ENCODE measurements around the gene SLC25A4. TPM values are rescaled to one million over a fixed set of nuclear protein-coding genes. Genes with fewer than 3 reads are reported as not detected.

The SLC25A4 gene
- total RNA-seq, 6 experiments from 2014 or later, result 24.1 to 36.7 (median 27.0) TPM

- no peaks in the 10 kb centered on the region for H3K27me3 ChIP-seq
- H3K36me3 ChIP-seq, result peaks cover 0 to 18% (median 0%) of the 10 kb centered on the region in 4 donors
- no peaks in the 10 kb centered on the region for H3K9me3 ChIP-seq
- no peak overlapping the region for H3K27ac ChIP-seq
- DNase-seq (no peak), ATAC-seq (no peak)
- no peak for TF ChIP-seq POLR2A (IDR thresholded peaks at IDR 0.05)
- no peak for TF ChIP-seq CTCF (IDR thresholded peaks at IDR 0.05)
- peaks cover 0 to 19% (median 3%) of the 10 kb centered on the region in 4 donors for H3K4me1 ChIP-seq
- intact Hi-C loops (cut with DNase I), result no loop called here
- H3K4me3 ChIP-seq, result no peak overlapping the region
- WGBS (ENCODE audit: insufficient coverage, low coverage, low lambda C conversion rate, missing lambda C conversion rate), result 92% methylated on average over 12 of the region's 16 CpGs
These were observed 1.7 kb downstream of the SLC25A4 start for GRCh38 chr4:185144601-185145240.

GRCh38 chr4:185145572-185145971 lies 2.5 kb downstream of the SLC25A4 start:
- H3K27ac ChIP-seq, result no peak overlapping the region
- H3K36me3 ChIP-seq, result peaks cover 0 to 18% (median 0%) of the 10 kb centered on the region in 4 donors
- H3K4me3 ChIP-seq, result no peak overlapping the region
- peaks cover 0 to 19% (median 3%) of the 10 kb centered on the region in 4 donors for H3K4me1 ChIP-seq
- H3K27me3 ChIP-seq, result no peaks in the 10 kb centered on the region
- no peaks in the 10 kb centered on the region for H3K9me3 ChIP-seq
- peak in 1 of 3 donors; percentile 54 for DNase-seq
- TF ChIP-seq POLR2A (IDR thresholded peaks at IDR 0.05), result no peak
- no peak for TF ChIP-seq CTCF (IDR thresholded peaks at IDR 0.05)
- WGBS (ENCODE audit: insufficient coverage, low coverage, low lambda C conversion rate, missing lambda C conversion rate), result 77% methylated on average over 9 of the region's 13 CpGs
- intact Hi-C loops (cut with DNase I), result no loop called here
- no peak for ATAC-seq

- TF ChIP-seq CTCF (IDR thresholded peaks at IDR 0.05), result no peak
- no peak for TF ChIP-seq POLR2A (IDR thresholded peaks at IDR 0.05)
- peaks cover 0 to 18% (median 2%) of the 10 kb centered on the region in 4 donors for H3K36me3 ChIP-seq
- H3K27me3 ChIP-seq, result no peaks in the 10 kb centered on the region
- no peak overlapping the region for H3K4me3 ChIP-seq
- DNase-seq (no peak), ATAC-seq (no peak)
- 85% methylated on average over 6 of the region's 12 CpGs for WGBS (ENCODE audit: insufficient coverage, low coverage, low lambda C conversion rate, missing lambda C conversion rate)
- H3K4me1 ChIP-seq, result no peaks in the 10 kb centered on the region
- intact Hi-C loops (cut with DNase I), result no loop called here
- H3K9me3 ChIP-seq, result no peaks in the 10 kb centered on the region
- H3K27ac ChIP-seq, result no peak overlapping the region
These were observed 6.3 kb downstream of the SLC25A4 start for GRCh38 chr4:185149392-185149791.

- WGBS (ENCODE audit: insufficient coverage, low coverage, low lambda C conversion rate, missing lambda C conversion rate), result 87% methylated on average over 1 of the region's 1 CpG
- TF ChIP-seq POLR2A (IDR thresholded peaks at IDR 0.05) (no peak), CTCF (IDR thresholded peaks at IDR 0.05) (no peak)
- H3K27ac ChIP-seq, result no peak overlapping the region
- intact Hi-C loops (cut with DNase I), result no loop called here
- H3K27me3 ChIP-seq, result no peaks in the 10 kb centered on the region
- no peak overlapping the region for H3K4me3 ChIP-seq
- DNase-seq, result no peak
- no peak for ATAC-seq
- no peaks in the 10 kb centered on the region for H3K9me3 ChIP-seq
- no peaks in the 10 kb centered on the region for H3K4me1 ChIP-seq
- H3K36me3 ChIP-seq, result peaks cover 0 to 18% (median 2%) of the 10 kb centered on the region in 4 donors
These were observed 8.2 kb downstream of the SLC25A4 start for GRCh38 chr4:185151296-185151695.

Measured in right lobe of liver (tissue), 6 donors.